DMS79 treated with DMSO at 0.1 percent for 48 hours (cell line): ENCODE measurements around the gene SATB2.
A peak's percentile ranks its signal among the peaks of the same experiment; 100 is the strongest.

Experiments used
- DNase-seq: peaks from one replicate; lab custom pipeline; 2025; lab: John Stamatoyannopoulos, UW

The SATB2 gene

GRCh38 chr2:199325881-199326280 lies 131.9 kb downstream of the SATB2 start:
- no peak for DNase-seq

GRCh38 chr2:199322151-199322550 lies 135.6 kb downstream of the SATB2 start:
- DNase-seq: no peak

- no peak for DNase-seq
Observed at GRCh38 chr2:199317646-199318045, 140.1 kb downstream of the SATB2 start.

- no peak for DNase-seq
Observed at GRCh38 chr2:199316851-199317250, 140.9 kb downstream of the SATB2 start.

- no peak for DNase-seq
Observed at GRCh38 chr2:199315299-199316179, 142.2 kb downstream of the SATB2 start.

- DNase-seq: no peak
Observed at GRCh38 chr2:199312931-199313330, 144.8 kb downstream of the SATB2 start.

- no peak for DNase-seq
Observed at GRCh38 chr2:199310771-199311585, 146.8 kb downstream of the SATB2 start.

- peak; percentile 13 for DNase-seq
Observed at GRCh38 chr2:199309973-199310372, 147.8 kb downstream of the SATB2 start.

- no peak for DNase-seq
Observed at GRCh38 chr2:199309411-199309810, 148.3 kb downstream of the SATB2 start.

GRCh38 chr2:199308567-199308966 lies 149.2 kb downstream of the SATB2 start:
- no peak for DNase-seq

- DNase-seq: no peak
Observed at GRCh38 chr2:199307461-199307860, 150.3 kb downstream of the SATB2 start.

GRCh38 chr2:199306116-199306515 lies 151.6 kb downstream of the SATB2 start:
- DNase-seq: no peak

- DNase-seq: no peak
Observed at GRCh38 chr2:199303728-199304177, 154.0 kb downstream of the SATB2 start.

GRCh38 chr2:199302851-199303250 lies 154.9 kb downstream of the SATB2 start:
- DNase-seq: no peak

- no peak for DNase-seq
Observed at GRCh38 chr2:199288424-199288823, 169.3 kb downstream of the SATB2 start.

GRCh38 chr2:199282309-199282708 lies 175.4 kb downstream of the SATB2 start:
- DNase-seq: no peak

- no peak for DNase-seq
Observed at GRCh38 chr2:199279146-199279545, 178.6 kb downstream of the SATB2 start.

- DNase-seq: no peak
Observed at GRCh38 chr2:199278099-199278498, 179.6 kb downstream of the SATB2 start.

GRCh38 chr2:199273042-199273511 lies 184.7 kb downstream of the SATB2 start:
- no peak for DNase-seq

- DNase-seq: no peak
Observed at GRCh38 chr2:199261936-199262335, 195.8 kb downstream of the SATB2 start.

GRCh38 chr2:199261239-199261638 lies 196.5 kb downstream of the SATB2 start:
- DNase-seq: no peak

GRCh38 chr2:199259671-199260070 lies 198.1 kb downstream of the SATB2 start:
- no peak for DNase-seq

GRCh38 chr2:199258291-199258690 lies 199.4 kb downstream of the SATB2 start:
- DNase-seq: no peak
